Caki2 (cell line): ENCODE measurements around the gene MKNK1. TPM values are rescaled to one million over a fixed set of nuclear protein-coding genes. Genes with fewer than 3 reads are reported as not detected.

Source experiments
- DNase-seq: peaks from one replicate; pipeline ENCODE4 v3.0.0-alpha.2; 2015; ENCODE audit warnings: low read depth
- in situ Hi-C: cut with HindIII; loops from 2 replicates; pipeline ENCODE4 v1.10.0; 2016; ENCODE audit warnings: low sequenced_read_pairs, low pct_unique_long_range_greater_than_20kb, mixed read lengths
- total RNA-seq: library from RNA; depleted of rRNA; stranded (reverse); fragments of >200 nt; shearing (Covaris generic); gene quantifications from 2 replicates; pipeline ENCODE4 v1.2.3, GENCODE V29; 2014; ENCODE audit warnings: low replicate concordance

The MKNK1 gene
- total RNA-seq, 1 experiment from 2014 or later, result 37.5 TPM

DNA sequence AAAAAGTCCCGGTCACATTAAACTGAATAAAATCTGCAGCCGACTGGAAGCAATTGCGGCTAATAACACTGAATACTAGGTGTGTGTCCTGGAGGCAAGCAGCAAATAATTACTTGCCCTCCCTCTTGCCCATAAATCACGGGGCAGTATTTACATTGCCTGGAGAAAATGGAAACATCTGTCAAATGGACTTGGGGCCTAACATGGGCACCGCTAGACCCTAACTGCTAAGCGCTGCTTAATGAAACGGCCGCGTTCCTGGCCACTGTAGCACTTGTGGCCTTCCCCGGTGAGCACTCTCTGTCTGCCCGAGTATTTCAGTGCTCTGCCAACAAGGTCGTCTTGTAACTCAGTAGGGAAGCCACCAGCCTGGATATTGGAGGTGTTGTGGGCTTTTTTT is 28.8 kb downstream of the MKNK1 start:
- no peak for DNase-seq

GRCh38 chr1:46571691-46572225 is 32.3 kb downstream of the MKNK1 start:
- in situ Hi-C loops, result no loop called here
- DNase-seq, result no peak

More for the DNA sequence above, 28.8 kb downstream of the MKNK1 start:
- in situ Hi-C loops, result no loop called here

DNA sequence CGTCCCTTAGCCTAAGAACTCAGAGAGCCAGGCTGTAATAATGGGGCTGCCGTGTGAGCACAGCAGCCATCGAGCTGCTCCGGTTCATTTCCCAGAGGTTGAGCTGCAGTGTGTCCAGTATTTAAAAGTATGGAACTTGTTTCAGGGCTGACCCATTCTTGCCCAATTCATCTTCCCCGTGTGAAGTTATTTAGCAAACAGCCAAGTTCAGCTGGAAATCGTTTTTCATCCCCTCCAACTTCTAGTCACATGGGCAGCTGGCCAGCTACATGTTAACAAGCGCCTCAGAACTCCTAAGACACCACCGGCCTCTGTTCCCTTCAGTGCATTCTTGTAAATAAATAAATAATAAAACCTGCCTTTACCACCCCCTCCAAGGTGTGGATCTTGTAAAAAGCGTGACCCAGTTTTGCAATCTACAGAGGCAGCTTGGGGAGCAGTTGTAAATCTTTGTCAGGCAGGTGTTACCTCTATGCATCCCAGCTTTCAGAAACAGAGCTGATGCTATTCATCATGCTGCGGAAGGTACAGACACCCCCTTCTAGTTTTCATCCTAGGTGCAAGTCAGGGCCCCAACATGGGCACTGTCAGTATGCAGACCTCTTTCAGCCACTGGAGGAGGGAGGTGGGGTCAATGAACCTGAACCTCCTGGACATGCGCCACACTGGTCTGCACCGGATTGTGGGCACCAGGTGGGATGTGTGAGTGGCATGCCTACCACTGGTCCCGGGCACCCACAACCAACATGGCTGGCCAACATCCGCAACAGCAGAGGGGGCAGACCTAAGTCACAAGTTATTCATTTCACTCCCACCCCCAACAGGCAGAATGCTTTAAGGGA is 34.0 kb downstream of the MKNK1 start:
- in situ Hi-C loops, result no loop called here
- no peak for DNase-seq

GRCh38 chr1:46569116-46569515 is 35.0 kb downstream of the MKNK1 start:
- in situ Hi-C loops, result no loop called here
- DNase-seq, result no peak

GRCh38 chr1:46568461-46568891 is 35.6 kb downstream of the MKNK1 start:
- in situ Hi-C loops, result no loop called here
- DNase-seq, result no peak

- no peak for DNase-seq
These were observed 40.7 kb downstream of the MKNK1 start for GRCh38 chr1:46563341-46563740.

DNA sequence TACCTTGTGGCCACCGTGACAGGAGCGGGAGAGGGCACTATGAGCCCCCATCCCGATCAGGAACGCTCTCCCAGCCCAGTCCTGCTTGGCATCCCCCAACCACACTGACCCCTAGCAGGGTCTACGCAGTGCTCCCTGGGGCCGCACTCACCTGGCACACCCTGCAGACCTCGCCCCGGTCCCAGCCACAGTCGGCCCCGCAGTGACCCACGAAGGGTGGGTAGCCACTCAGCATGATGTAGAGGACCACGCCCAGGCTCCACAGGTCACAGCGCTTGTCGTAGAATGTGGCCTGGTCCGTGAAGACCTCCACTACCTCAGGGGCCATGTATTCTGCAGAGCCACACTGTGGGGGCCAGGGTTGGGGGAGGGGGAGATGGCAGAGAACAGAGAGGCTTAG is 41.6 kb downstream of the MKNK1 start:
- in situ Hi-C loops, result no loop called here
- no peak for DNase-seq

More at GRCh38 chr1:46563341-46563740, 40.7 kb downstream of the MKNK1 start:
- in situ Hi-C loops, result no loop called here

DNA sequence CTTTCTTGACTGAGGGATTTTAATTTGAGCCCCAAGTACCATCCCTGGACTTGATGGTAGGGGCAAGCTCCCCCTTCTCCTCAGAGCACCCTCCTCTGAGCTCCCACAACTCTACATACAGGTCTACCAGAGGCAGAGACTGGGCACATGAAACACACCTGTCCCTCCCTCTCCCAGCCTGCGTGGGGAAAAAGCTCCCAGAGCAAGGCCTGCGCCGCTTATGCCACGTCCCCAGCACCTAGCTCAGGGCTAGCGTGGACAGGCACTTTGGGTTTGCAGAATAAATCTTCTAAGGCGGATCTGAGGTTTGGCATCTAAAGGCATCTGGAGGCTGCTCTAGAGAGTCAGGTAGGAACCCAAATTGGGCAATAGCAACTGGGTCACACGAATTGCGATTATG is 45.1 kb downstream of the MKNK1 start:
- DNase-seq, result no peak
- in situ Hi-C loops, result no loop called here

GRCh38 chr1:46558141-46558963 is 45.7 kb downstream of the MKNK1 start:
- in situ Hi-C loops, result no loop called here
- DNase-seq, result no peak

DNA sequence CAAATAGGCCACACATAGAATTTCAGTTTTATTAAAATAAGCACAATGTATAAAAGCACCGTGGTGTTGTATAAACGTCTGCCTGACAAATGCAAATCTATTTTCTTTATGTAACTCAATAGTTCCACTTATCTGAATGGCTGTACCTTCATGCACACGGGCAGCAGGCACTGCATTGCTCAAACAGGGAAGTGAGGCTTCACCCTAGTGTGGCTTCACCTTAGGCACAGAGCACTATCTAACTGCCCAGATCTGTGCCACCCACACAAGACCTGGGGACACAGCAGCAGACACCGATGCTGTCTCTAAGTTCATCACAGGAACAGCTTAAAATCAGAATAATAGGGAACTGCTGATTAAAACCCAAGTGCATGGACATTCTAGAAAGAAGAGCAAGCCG is 46.7 kb downstream of the MKNK1 start:
- in situ Hi-C loops, result no loop called here
- DNase-seq, result no peak

- in situ Hi-C loops, result no loop called here
These were observed 47.2 kb downstream of the MKNK1 start for GRCh38 chr1:46556822-46557221.

GRCh38 chr1:46555826-46556619 is 48.0 kb downstream of the MKNK1 start:
- in situ Hi-C loops, result no loop called here
- DNase-seq, result no peak

More at GRCh38 chr1:46556822-46557221, 47.2 kb downstream of the MKNK1 start:
- DNase-seq, result peak; percentile 55

DNA sequence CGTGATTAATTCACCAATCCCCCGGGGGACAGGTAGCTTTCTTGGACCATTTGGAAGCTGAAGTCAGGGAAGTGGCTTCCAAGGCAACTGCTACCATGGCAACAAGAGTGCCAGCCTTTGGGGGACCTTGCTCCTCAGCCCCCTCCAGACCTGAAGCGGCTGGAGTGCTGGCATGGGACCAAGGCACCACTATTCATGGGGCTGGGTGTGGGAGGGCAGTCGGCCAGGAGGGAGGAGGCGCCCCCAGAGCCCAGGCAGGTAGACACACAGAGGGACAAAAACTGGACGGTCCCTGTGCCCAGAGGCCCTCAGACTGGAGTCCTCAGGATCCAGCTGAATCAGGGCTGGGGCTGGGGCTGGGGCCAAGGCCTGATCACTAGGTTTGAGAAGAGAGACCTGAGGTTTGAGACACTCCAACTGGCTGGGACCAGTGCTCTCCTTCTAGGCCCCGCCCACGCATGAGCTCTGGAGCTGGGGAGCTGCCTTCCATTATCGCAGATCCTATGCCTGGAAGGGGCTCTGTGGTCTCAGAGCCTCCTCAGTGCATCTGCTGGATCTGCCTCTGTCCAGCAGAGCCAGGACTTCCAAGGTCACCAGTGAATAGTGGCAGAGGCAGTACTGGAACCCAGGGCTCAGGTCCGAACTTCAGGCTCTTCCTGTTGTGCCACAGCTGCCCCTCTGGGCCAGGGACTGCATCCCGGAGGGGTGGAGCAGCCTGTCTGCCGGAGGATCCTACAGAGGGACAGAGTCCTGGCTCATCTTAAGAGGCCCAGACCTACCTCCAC is 49.3 kb downstream of the MKNK1 start:
- in situ Hi-C loops, result no loop called here
- DNase-seq, result no peak

DNA sequence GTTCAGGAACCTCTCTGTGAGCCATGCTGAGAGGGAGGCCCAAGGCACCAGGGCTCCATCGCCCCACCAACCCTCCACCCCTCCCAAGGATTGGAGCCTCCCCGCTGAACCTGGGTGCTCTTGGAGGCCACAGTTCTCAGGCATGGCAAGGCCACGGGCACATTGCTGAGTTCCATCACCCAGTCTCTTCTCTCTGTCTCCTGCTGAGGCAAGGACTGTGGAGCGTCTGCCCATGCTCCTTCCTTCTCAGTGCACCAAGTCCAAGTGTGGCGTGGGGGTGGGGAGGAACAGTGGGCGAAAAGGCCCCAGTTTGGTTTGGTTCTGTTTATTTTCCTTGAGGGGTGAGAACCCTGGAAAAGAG is 49.9 kb downstream of the MKNK1 start:
- in situ Hi-C loops, result no loop called here
- no peak for DNase-seq

GRCh38 chr1:46553506-46553905 is 50.6 kb downstream of the MKNK1 start:
- in situ Hi-C loops, result no loop called here
- no peak for DNase-seq

DNA sequence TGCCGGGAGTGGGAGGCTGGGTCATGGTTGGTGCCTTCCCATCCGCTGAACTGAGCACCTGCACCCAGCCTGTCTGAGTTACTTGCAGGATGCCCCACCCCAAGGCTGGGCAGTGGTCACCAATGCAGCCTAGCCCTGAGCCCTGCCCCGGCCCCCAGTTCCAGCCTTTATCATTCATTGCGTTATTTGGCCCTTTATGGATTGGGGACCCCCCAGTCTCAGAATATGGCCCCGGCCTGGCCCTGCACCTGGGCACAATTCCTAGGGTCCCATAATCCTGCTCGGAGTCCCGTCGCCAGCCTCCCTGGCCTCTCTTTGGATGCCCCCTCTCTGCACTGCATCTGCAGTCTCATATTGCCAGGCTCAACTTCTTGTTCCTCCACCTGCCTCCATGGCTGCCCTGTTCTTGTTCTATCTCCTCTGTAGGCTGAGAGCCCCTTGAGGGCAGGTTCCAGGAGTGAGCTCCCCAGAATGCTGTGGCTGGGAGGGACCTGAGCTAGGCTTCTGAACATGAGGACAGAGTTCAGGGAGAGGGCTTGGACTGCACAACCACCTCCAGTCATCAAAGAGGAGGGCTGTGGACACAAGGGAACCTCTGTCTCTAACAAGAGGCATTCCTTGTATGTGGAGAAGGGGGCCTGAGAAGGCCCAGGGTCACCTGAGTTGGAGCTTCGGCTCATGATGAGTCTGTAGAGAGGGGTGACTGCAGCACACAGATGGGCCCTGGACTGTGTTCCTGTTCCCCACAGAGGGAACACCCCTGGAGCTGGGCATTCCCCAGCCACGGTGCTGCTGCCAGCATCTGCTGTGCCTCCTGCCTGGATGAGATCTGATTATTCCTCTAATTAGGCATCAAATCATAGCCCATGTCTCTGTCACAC is 51.5 kb downstream of the MKNK1 start:
- in situ Hi-C loops, result no loop called here
- no peak for DNase-seq

DNA sequence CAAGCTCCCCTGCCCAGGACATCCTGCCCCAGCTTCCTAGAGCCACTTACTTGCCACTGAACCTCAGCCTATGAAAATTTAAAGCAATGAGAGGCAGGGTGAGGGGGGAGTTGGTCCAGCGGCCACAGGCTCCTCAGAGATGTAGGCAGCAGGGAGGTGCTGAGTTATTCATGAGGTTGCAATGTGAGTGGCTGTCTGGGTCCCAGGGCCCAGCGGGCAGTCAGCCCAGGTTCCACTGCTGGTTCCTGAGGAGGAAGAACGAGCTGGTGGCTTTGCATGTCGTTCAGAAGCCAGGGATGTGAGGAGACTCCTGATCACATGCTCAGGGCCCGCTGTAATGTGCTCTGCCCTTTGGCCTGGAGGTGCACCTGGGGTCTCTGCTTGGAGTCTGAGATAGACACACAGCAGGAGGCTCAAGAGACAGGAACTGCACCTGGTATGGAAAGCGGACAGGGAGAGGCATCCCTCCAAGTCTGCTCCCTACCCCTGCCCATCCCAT is 52.4 kb downstream of the MKNK1 start, which contains the start of gene KNCN:
Gene KNCN (minus strand): TSS at position 51 of the 499 bp plus-strand sequence. CDS start 432 bp downstream, outside the sequence.
- no peak for DNase-seq
- in situ Hi-C loops, result no loop called here
